Ovary (tissue), 9 donors: ENCODE measurements around the gene ZNF345. TPM values are rescaled to one million over a fixed set of nuclear protein-coding genes. Genes with fewer than 3 reads are reported as not detected.

Experiments used
- DNase-seq, 5 donors: peaks; one replicate each; pipeline ENCODE4 v3.0.0-alpha.2; 2019 to 2020
- H3K27ac ChIP-seq, 2 donors: fragments of 200-600 bp; one replicate each; pipeline versions ENCODE4 v1.5.1 to v1.8.0; 2019 to 2022
- H3K27me3 ChIP-seq: fragments of 200-600 bp; one replicate; pipeline ENCODE4 v1.8.0; 2022
- H3K36me3 ChIP-seq: fragments of 200-600 bp; sonication (generic); one replicate; pipeline ENCODE4 v1.5.1; 2019
- H3K4me1 ChIP-seq: one replicate; pipeline ENCODE4 v1.8.1; 2013; ENCODE audit warnings: mild to moderate bottlenecking, moderate library complexity; ENCODE audit not compliant: insufficient read depth
- H3K4me3 ChIP-seq: fragments of 200-600 bp; sonication (generic); one replicate; pipeline ENCODE4 v1.5.1; 2017
- H3K9me3 ChIP-seq, 2 donors: fragments of 200-600 bp in 1 of 2; sonication (generic) in 1 of 2; one replicate each; pipeline versions ENCODE4 v1.5.1 to v1.8.1; 2013 to 2019; ENCODE audit warnings: mild to moderate bottlenecking in 1 of 2, moderate library complexity in 1 of 2
- CTCF ChIP-seq, 3 donors: fragments of 450-650 bp in 2 of 3; fragments of 200-600 bp in 1 of 3; IDR thresholded peaks; one replicate each; pipeline versions ENCODE4 v1.5.1 to v1.8.0; 2016 to 2022; ENCODE audit warnings: antibody characterized with exemption in 3 of 3, mild to moderate bottlenecking in 1 of 3
- EP300 ChIP-seq: sonication (generic); formaldehyde crosslinking; IDR thresholded peaks from one replicate; pipeline ENCODE4 v1.6.1; 2017; ENCODE audit warnings: antibody characterized with exemption
- POLR2A ChIP-seq: fragments of 450-650 bp; IDR thresholded peaks from one replicate; pipeline ENCODE4 v1.6.1; 2017; ENCODE audit warnings: antibody characterized with exemption, mild to moderate bottlenecking, moderate library complexity
- WGBS, 3 donors: extraction: QIAGEN DNeasy Blood & Tissue Kit in 1 of 3; methylation state at CpG; one replicate each; pipeline versions ENCODE4 v1.1.5 to v1.1.7; 2013 to 2017; 5-methylcytosine and 5-hydroxymethylcytosine counted together
- intact Hi-C, 4 donors: fragments of 100-400 bp; cut with DNase I; formaldehyde crosslinking; loops; one replicate each; pipeline versions ENCODE4 v1.11.0 to v1.15.1; 2022 to 2023
- polyA plus RNA-seq, 2 donors: library from polyadenylated mRNA; stranded (reverse); fragments of 200-250 nt in 1 of 2; fragments of 350-450 nt in 1 of 2; fragmentation: Illumina TruSeq in 1 of 2; extraction: RNeasy Lipid Tissue Mini Kit (QIAGEN cat#74804) in 1 of 2; gene quantifications; one replicate each; pipeline ENCODE4 v1.2.3, GENCODE V29; 2013 to 2014
- total RNA-seq, 7 donors: library from RNA; depleted of rRNA in 2 of 7; stranded (reverse); fragments of >200 nt in 2 of 7; fragmentation: NEBNext Ultra II Directional in 3 of 7; extraction: Animal tissue kit (Norgen Biotek cat#: 25700) in 3 of 7; gene quantifications; one replicate each; pipeline versions ENCODE4 v1.1.0 to v1.2.4, GENCODE V29; 2016 to 2023
- donor health status: DM: no; HTN: no; CAD: no; lungs with moderate emphysema.
- donor health status: DM: no; HTN: no; CAD: no.
- donor health status: Bipolar disorder and iron deficiency.
- donor health status: DM: yes; HTN: yes; CAD: no.
- donor health status: DM: no; HTN: no; CAD: no.
- donor health status: DM: yes; HTN: yes; CAD: no.

ZNF345 gene
- total and polyA plus RNA-seq, 9 donors, result 3.2 to 14.1 (median 9.1) TPM

GRCh38 chr19:36821758-36822157 is 28.9 kb upstream of the ZNF345 start:
- no peaks in the 10 kb centered on the region for H3K4me1 ChIP-seq
- H3K36me3 ChIP-seq, result peaks cover 5% of the 10 kb centered on the region
- 93 to 97% (median 95%) methylated on average over 5 of the region's 5 CpGs for WGBS, 3 donors
- H3K4me3 ChIP-seq, result no peak overlapping the region
- no peak for DNase-seq
- H3K27me3 ChIP-seq, result no peaks in the 10 kb centered on the region
- peaks cover 18 to 78% of the 10 kb centered on the region in 2 donors for H3K9me3 ChIP-seq
- intact Hi-C loops, result no loop called here
- no peak overlapping the region for H3K27ac ChIP-seq
- TF ChIP-seq POLR2A (no peak), EP300 (no peak), CTCF (IDR thresholded peaks at IDR 0.05) (no peak)

- TF ChIP-seq POLR2A, result no peak
- TF ChIP-seq CTCF (IDR thresholded peaks at IDR 0.05), result no peak
- no peak for TF ChIP-seq EP300
- peaks cover 16 to 34% of the 10 kb centered on the region in 2 donors for H3K9me3 ChIP-seq
- no peaks in the 10 kb centered on the region for H3K36me3 ChIP-seq
Observed at GRCh38 chr19:36833430-36833829, 17.2 kb upstream of the ZNF345 start.

GRCh38 chr19:36837176-36837905 is 13.3 kb upstream of the ZNF345 start:
- 18 to 22% (median 18%) methylated on average over 8 of the region's 8 CpGs for WGBS, 3 donors
- intact Hi-C loops, result no loop called here
- DNase-seq, result no peak

More at GRCh38 chr19:36833430-36833829, 17.2 kb upstream of the ZNF345 start:
- Histone ChIP-seq H3K27ac (no peak overlapping the region), H3K4me1 (no peaks in the 10 kb centered on the region), H3K27me3 (no peaks in the 10 kb centered on the region), H3K4me3 (no peak overlapping the region)
- DNase-seq, result no peak
- WGBS, 3 donors, result 98% methylated on average over 2 of the region's 2 CpGs
- intact Hi-C loops, result no loop called here

More at GRCh38 chr19:36837176-36837905, 13.3 kb upstream of the ZNF345 start:
- Histone ChIP-seq H3K27ac (peak overlapping the region; percentile 39 to 69), H3K4me1 (peaks cover 2% of the 10 kb centered on the region), H3K9me3 (peaks cover 3 to 10% of the 10 kb centered on the region in 2 donors), H3K36me3 (no peaks in the 10 kb centered on the region), H3K27me3 (no peaks in the 10 kb centered on the region), H3K4me3 (peak overlapping the region; percentile 57)
- TF ChIP-seq POLR2A (no peak), CTCF (IDR thresholded peaks at IDR 0.05) (no peak), EP300 (no peak)
